AG04450 (cell line): ENCODE results near the gene PKDCC. TPM values are rescaled to one million over a fixed set of nuclear protein-coding genes. Genes with fewer than 3 reads are reported as not detected.

Experiments used
- CTCF ChIA-PET: fragments of 300-600, 350-600 bp; formaldehyde crosslinking; extraction: SDS; loops from one replicate; lab custom pipeline; 2022; ENCODE audit warnings: antibody characterized with exemption, inconsistent platforms; lab: Charles Lee
- POLR2A ChIA-PET: fragments of 350-600 bp; formaldehyde crosslinking; extraction: SDS; loops from one replicate; lab custom pipeline; 2021; ENCODE audit warnings: antibody characterized with exemption, inconsistent platforms; lab: Yijun Ruan, JAX
- DNase-seq: peaks from one replicate; pipeline ENCODE4 v3.0.0-alpha.2; 2011; ENCODE audit warnings: low read depth, low spot score
- H3K27ac ChIP-seq: one replicate; pipeline ENCODE4 v1.5.1; 2012; ENCODE audit warnings: low read depth, low read length, control low read depth
- H3K27me3 ChIP-seq: one replicate; pipeline ENCODE4 v1.6.0; 2012; ENCODE audit warnings: low read length; ENCODE audit not compliant: control insufficient read depth, insufficient read depth
- H3K4me3 ChIP-seq: 2 replicates; pipeline ENCODE4 v1.5.1; 2011; ENCODE audit warnings: mild to moderate bottlenecking, low read depth, low read length, control low read depth
- H3K9me3 ChIP-seq: 2 replicates; pipeline ENCODE4 v1.5.1; 2012; ENCODE audit warnings: low read length; ENCODE audit not compliant: control insufficient read depth, insufficient read depth
- polyA plus RNA-seq: library from polyadenylated mRNA; depleted of rRNA; stranded (reverse); fragments of >200 nt; gene quantifications from 2 replicates; pipeline ENCODE4 v1.2.3, GENCODE V29; 2011
- TF ChIP-seq, protein P1 (sequence below): IDR thresholded peaks from 2 replicates; pipeline ENCODE4 v1.5.1; 2011; ENCODE audit warnings: low read depth, low read length, control low read depth, inconsistent platforms

PKDCC gene
- polyA plus RNA-seq, 1 experiment, result 87.0 TPM

DNA sequence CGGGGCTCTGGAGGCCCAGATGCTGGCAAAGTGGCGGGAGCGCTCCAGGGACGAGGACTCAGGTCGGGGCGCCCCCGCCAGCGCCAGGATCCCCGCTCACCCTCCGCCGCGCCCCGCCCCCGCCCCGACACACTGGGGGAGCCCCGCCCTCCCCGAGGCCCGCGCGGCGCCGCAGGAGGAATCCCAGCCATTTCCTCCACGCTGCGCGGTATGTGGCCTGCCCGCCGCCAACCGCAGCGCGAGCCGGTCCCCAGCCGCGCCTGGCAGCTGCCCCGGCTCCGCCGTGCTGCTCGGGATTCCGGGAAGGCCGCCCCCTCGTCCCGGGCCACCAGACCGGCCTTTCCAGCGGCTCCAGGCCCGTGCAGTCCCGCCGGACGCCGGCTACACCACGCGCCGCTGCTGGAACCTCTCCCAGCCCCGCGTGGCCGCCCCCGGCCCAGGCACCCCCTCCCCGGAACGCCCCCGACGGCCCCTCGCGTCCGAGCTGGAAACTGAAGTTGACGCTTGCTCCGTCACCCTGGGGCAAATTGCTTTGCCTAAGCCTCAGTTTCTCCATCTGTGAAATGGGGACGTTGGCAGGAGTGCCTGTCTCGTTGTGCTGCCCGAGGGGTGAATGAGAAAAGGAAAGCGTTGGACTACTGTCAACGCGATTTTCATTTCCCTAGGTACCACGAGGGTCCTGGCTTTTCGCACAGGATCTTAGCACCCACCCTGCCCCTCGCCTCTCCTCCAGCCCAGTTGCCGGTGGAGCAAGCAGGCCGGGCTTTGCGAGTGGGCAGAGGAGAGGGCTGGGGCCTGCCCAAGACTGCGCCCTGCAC is 53.6 kb downstream of the PKDCC start:
- peak overlapping the region; percentile 93 for H3K27ac ChIP-seq
- H3K27me3 ChIP-seq, result no peaks in the 10 kb centered on the region
- H3K9me3 ChIP-seq, result peaks cover 15% of the 10 kb centered on the region
- DNase-seq, result peak; percentile 33
- TF ChIP-seq, protein P1, sequence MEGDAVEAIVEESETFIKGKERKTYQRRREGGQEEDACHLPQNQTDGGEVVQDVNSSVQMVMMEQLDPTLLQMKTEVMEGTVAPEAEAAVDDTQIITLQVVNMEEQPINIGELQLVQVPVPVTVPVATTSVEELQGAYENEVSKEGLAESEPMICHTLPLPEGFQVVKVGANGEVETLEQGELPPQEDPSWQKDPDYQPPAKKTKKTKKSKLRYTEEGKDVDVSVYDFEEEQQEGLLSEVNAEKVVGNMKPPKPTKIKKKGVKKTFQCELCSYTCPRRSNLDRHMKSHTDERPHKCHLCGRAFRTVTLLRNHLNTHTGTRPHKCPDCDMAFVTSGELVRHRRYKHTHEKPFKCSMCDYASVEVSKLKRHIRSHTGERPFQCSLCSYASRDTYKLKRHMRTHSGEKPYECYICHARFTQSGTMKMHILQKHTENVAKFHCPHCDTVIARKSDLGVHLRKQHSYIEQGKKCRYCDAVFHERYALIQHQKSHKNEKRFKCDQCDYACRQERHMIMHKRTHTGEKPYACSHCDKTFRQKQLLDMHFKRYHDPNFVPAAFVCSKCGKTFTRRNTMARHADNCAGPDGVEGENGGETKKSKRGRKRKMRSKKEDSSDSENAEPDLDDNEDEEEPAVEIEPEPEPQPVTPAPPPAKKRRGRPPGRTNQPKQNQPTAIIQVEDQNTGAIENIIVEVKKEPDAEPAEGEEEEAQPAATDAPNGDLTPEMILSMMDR, result no peak
- CTCF ChIA-PET, result interaction anchor here (0.6 kb wide), 2 partner anchors 39 to 40 kb away, joined by 4 to 6 read pairs; no protein-coding TSS in a partner anchor
- peak overlapping the region; percentile 5; the same call in 1 of the 2 replicates for H3K4me3 ChIP-seq
- POLR2A ChIA-PET, result no interaction called here

DNA sequence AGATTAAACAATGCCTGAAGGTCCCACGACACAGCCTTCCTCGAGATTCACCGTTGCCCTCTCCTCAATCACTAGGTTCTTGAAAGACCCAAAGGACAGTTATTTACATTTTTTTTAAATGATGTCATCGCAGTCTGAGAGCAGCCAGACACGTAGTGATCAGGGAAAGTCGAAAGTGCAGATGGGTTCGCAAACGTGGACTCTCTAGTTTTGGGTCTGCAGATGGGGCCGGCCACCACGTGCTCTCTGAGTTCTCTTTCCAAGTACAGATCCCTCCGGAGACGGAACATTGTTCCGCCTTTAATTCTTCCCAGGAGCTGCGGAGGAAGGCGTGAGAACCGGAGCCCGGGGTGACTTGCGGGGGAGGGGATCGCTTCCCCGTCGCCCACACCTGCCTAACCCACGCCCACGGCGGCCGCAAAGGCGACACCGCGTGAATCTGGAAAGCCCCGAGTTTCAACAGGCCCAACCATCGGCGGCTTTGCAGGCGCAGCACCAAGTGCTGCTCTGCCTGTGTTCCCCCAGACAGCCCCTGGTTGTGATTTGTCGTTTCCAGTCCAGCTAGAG is 54.3 kb downstream of the PKDCC start:
- Histone ChIP-seq H3K9me3 (peaks cover 15% of the 10 kb centered on the region), H3K4me3 (peak overlapping the region; percentile 10), H3K27ac (peak overlapping the region; percentile 93), H3K27me3 (no peaks in the 10 kb centered on the region)
- ChIA-PET POLR2A (interaction anchor here (0.6 to 1.0 kb wide), 2 partner anchors 16 to 31 kb away, joined by 3 read pairs; no protein-coding TSS in a partner anchor), CTCF (interaction anchor here (0.6 kb wide), 3 partner anchors 39 to 249 kb away, joined by 3 to 6 read pairs (median 4); no protein-coding TSS in a partner anchor)
- peak; percentile 80 for DNase-seq
- TF ChIP-seq, protein P1, result no peak

DNA sequence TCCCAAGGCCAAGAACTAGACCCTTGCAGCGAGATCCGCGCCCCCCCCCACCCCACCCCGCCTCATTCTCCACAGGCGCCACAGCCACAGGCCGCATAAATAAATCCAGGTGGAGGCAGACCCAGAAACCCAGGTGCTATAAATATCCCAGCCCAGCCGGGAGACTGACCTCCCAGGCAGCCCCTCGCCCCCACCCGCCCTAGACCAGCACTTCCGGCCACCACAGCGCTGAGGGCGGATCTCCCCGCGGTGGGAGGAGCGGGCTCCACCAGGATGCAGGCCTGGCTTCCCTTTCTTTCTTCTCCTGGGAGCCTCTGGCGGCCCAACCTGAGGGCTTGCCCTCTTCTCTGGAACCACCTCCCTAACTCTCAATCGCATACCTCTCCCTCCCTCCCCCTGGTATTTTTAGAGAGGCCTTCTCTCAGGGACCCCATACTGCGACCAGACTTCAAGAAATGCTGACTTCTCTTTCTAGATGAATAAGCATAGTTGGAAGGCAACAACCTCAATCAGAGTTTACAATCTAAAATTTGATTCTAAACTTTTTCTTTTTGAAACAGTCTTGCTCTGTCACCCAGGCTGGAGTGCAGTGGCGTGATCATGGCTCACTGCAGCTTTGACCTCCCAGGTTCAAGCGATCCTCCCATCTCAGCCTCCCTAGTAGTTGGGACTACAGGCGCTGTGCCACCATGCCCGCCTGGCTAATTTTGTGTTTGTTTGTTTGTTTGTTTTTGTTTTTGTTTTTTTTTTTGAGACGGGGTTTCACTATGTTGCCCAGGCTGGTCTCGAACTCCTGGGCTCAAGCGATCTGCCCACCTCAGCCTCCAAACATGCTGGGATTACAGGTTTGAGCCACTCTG is 55.0 kb downstream of the PKDCC start:
- POLR2A ChIA-PET, result interaction anchor here (0.6 to 1.0 kb wide), 2 partner anchors 15 to 30 kb away, joined by 3 read pairs; no protein-coding TSS in a partner anchor
- TF ChIP-seq, protein P1, result no peak
- peaks cover 15% of the 10 kb centered on the region for H3K9me3 ChIP-seq
- H3K4me3 ChIP-seq, result no peak overlapping the region
- H3K27me3 ChIP-seq, result no peaks in the 10 kb centered on the region
- DNase-seq, result no peak
- CTCF ChIA-PET, result interaction anchor here (0.6 kb wide), 1 partner anchor 249 kb away, joined by 3 read pairs; no protein-coding TSS in a partner anchor
- H3K27ac ChIP-seq, result peak overlapping the region; percentile 93

DNA sequence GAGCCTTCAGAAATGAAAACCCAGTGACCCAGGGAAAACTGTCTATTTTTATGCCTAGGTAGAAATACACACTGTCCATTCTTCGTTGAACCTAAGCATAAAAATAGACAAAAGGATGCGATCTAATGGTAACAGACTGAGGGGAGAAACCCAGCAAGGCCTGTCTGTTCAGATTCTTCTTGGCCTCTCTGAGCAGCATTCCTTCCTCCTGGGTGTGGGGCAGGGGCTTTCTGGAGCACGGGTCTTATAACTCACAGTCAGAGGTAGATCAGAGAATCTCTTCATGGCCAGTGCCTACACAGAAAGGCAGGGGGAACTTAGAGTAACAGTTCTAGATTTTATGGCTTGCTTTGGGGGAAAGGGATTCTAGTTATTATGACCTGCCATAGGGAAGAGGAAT is 56.0 kb downstream of the PKDCC start:
- CTCF ChIA-PET, result no interaction called here
- no peaks in the 10 kb centered on the region for H3K27me3 ChIP-seq
- no peak overlapping the region for H3K27ac ChIP-seq
- DNase-seq, result no peak
- H3K9me3 ChIP-seq, result peaks cover 15% of the 10 kb centered on the region
- TF ChIP-seq, protein P1, result no peak
- no peak overlapping the region for H3K4me3 ChIP-seq
- POLR2A ChIA-PET, result interaction anchor here (0.6 kb wide), 1 partner anchor 669 kb away, joined by 5 read pairs; no protein-coding TSS in a partner anchor
